HG03280 (cell line): ENCODE data around the gene PLEKHG5.
"Not testable (repeated sequence)": the region's sequence is repeated elsewhere in the genome, so short reads cannot be mapped to it uniquely, and the experiment has no call there.

ENCODE experiments used
- ATAC-seq: cut with Tn5 transposase; IDR thresholded peaks from one replicate; pipeline ENCODE4 v1.9.1; 2021; ENCODE audit warnings: mild to moderate bottlenecking, moderate library complexity; ENCODE audit not compliant: unreplicated experiment

PLEKHG5 gene

DNA sequence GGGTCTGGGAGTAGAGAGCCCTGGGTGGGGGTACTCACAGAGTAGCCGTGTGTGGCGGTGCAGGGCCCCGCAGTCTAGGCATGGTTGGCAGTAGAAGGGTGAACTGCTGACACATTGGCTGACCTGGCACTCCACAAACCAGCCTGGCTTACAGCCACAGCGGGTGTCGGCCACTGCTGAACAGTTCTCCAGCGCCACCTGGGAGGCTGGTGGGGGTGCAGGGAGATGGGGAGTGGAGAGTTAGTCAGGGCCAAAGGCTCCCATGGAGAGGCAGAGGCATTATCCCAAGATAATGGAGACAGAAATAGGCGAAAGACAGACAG lies 27.0 kb downstream of the PLEKHG5 start:
- no peak for ATAC-seq

DNA sequence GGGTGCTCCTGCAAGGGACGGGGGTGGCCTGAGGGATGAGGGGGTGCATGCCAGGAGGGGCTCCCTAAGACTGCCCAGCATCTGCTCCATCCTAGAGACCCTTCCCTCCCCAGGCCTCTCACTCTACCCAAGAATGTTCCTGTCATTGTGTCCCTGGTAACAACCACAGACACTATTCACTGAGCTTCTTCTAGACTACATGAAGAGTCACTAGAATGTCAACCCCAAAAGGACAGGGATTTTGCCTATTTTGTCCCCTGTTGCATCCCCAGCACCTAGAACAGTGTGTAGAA lies 28.4 kb downstream of the PLEKHG5 start:
- no peak for ATAC-seq

DNA sequence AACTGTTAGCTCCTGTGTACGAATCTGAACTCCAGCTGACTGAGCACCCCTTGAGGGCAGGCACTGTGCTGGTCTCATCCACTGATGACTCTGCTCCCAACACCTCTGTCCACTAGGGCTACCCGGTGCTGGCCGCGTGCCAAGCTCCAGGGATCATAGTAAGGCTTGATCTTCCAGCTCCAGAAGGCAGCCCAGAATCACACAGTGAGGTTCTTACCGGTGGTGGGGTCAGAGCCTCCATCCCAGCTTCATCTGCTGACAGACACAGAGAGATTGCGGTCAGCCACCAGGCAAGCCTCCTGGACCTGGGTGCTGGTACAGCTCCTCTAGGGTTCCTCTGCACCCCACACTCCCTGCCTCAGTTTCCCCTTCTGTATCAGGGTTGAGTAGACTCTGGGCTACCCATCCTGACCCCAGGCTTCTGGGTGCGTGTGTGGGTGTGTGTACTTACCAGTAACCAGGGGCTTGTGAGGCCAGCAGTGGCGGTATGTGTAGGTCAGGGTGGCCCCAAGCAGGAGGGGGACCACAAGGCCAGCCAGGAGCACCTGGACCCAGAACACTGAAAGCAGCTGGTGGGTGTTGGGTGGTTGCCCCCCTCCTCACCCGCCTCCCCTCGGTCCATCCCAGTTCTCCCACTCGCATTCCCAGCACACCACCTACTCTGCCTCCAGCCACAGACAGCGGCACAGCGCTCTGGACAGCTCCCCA lies 28.9 kb downstream of the PLEKHG5 start:
- ATAC-seq: no peak

GRCh38 chr1:6461538-6462411 lies 29.7 kb downstream of the PLEKHG5 start:
- no peak for ATAC-seq

DNA sequence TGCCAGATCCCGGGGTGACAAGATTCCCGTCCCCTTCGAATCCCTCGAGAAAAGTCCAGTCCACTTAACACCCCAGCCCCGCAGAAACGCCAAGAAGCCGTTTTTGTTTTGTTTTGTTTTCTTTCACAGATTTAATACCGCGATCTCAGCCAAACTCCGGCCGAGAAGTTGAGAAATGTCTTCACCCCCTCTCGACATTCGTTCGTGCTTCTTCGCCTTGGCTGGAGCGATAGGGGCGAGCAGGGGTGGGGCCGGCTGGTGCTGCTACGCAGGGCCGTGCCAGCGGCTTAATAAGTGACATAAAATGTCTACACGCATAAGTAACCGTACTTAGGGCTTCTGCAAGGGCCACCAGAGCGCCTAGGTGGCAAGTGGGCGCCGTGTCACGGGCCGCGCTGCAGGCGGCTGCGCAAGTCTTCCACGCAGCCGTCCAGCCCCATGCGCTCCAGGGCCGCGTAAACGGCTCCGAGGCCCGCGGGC lies 30.4 kb downstream of the PLEKHG5 start:
- ATAC-seq: no peak

- ATAC-seq: no peak
Observed at GRCh38 chr1:6460301-6461050, 31.0 kb downstream of the PLEKHG5 start.

DNA sequence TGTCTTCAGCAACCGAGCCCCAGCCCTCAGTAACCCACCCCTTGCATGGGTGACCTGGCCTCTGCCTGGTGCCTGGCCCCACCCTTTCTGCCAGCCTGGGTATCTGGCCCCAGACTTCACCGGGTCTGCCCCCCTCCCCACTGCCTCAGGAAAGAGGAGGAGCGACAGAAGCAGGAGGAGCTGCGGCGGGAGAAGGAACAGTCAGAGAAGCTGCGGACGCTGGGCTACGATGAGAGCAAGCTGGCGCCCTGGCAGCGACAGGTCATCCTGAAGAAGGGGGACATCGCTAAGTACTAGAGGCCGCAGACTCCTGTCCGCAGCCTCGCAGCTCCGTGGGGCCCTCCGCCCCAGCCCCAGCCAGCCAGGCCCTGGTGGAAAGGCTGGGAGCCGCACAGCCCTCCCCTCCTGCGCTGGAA lies 31.6 kb downstream of the PLEKHG5 start:
- ATAC-seq: no peak

DNA sequence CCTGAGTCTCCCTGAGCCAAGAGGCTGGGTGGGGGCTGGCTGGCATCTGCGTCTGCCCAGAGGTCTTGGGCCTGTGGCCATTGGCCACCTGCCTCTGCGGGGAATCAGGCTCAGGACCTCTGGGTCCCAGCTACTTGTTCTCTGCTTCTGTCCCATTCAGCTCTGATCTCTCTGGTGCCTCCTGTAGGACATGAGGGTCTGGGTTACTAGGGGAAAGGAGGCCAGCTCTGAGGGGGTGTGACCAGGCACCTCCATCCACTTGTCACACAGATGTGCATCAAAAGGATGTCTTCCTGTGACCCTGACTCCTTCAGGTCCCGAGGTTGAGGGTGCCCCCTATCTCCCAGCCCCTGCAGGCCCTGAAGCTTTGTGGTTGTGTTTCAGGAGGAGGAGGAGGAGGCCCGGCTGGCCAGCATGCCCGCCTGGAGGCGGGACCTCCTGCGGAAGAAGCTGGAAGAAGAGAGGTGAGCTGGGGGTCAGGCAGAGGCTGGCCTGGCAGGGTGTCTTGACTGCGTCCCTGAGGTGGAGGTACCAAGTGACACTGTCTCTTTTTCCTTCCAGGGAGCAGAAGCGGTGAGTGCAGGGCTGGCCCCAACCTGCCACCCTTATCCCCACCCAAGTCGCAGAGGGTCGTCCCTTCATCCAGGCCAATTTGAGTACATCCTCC lies 34.5 kb downstream of the PLEKHG5 start:
- ATAC-seq: no peak

DNA sequence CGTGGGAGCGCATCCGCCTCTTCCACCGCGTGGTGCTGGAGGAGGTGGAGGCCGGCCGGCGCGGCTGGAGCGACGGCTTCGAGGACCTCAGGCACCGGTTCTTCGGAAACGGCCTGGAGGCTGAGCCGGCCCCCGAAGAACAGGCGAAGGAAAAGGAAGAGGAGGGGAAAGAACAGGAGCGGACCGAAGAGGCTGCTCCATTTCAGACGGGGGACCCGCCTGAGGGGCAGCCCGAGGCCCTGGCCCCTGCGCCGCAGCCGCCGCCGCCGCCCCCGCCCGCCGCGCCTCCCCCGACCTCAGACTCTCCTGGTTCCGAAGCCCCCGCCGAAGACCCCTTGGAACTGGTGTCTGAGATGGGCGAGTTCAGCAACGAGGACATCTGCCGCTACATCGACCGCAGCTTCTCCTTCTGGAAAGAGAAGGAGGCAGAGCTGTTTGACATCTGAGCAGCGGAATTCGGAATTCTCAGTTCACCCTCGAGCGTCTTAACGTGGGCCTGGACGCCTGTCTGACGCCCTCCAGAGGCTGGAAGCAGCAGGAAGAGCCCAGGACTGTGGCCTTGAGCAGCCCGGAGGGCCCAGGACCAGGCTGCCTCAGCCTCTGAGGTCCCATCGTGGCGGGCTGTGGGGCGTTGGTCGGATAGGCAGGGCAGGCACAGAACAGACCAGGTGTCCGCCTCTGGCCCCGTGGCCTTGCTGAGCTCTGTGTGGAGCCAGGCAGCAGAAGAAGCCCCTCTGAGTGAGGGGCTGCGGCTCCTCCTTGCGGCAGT lies 35.5 kb downstream of the PLEKHG5 start:
- ATAC-seq: not testable (repeated sequence)

DNA sequence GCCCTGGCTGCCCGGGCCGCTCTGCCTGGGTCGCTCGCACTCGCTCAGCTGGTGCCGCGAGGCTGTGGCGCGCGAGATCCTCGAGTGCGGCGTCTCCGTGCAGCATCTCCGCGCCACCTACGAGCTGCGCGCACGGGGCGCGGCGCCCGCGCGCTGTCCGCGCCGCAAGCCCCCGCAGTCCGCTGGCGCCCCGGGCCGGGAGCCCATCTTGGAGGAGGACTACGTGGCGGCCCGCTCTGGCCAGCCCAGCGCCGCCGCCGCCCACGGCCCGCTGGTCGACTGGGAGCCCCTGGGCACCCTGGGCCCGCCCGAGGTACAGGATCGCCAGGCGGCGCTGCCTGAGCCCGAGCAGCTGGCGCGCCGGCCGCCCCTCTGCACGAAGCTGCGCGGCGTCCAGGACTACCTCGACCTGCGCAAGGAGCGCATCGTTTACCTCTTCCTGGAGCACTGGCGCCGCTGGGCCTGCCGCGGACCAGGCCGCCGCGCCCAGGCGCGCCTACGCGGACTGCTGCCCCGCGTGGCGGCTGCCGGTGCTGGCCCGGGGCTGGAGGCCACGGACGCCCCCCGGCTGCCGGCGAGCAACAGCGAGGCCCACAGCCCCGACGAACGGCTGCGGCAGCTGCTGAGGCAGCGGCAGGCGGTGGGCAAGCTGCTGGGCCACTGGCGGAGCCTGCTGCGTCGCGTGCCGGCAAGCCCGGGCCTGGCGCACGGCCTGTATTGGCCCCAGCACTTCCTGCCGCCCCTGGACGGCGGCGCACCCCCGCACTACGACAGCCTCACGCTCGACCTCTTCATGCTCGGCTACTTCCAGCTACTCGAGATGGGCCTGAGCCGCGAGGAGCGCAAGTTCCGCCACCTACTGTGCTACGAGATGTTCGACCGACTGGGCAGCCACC lies 36.4 kb downstream of the PLEKHG5 start:
- no peak for ATAC-seq

GRCh38 chr1:6453895-6454855 lies 37.3 kb downstream of the PLEKHG5 start:
- ATAC-seq: not testable (repeated sequence)

GRCh38 chr1:6450943-6451373 lies 40.5 kb downstream of the PLEKHG5 start:
- ATAC-seq: no peak

- not testable (repeated sequence) for ATAC-seq
Observed at GRCh38 chr1:6450486-6450885, 41.0 kb downstream of the PLEKHG5 start.

DNA sequence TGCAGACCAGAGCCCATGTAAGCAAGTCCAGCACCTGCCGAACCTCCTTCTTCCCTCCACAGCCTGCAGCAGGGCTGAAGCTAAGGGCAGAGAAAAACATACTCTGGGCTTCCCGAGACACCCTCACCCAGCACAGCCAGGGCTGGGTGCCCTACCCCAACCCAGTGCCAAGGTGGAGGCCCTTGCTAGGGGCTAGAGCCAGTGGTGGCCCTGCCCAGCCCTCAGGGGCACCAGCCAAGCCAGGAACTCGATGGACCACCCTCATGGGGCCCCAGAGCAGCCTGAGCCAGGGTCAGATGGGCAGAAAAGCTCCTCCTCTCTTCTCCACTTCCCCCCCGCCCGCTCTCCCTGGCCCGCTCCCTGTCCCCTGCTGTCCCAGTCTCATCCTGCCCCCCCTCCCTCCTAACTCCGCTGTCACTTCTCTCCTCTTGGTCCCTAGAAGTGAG lies 41.4 kb downstream of the PLEKHG5 start:
- ATAC-seq: no peak

DNA sequence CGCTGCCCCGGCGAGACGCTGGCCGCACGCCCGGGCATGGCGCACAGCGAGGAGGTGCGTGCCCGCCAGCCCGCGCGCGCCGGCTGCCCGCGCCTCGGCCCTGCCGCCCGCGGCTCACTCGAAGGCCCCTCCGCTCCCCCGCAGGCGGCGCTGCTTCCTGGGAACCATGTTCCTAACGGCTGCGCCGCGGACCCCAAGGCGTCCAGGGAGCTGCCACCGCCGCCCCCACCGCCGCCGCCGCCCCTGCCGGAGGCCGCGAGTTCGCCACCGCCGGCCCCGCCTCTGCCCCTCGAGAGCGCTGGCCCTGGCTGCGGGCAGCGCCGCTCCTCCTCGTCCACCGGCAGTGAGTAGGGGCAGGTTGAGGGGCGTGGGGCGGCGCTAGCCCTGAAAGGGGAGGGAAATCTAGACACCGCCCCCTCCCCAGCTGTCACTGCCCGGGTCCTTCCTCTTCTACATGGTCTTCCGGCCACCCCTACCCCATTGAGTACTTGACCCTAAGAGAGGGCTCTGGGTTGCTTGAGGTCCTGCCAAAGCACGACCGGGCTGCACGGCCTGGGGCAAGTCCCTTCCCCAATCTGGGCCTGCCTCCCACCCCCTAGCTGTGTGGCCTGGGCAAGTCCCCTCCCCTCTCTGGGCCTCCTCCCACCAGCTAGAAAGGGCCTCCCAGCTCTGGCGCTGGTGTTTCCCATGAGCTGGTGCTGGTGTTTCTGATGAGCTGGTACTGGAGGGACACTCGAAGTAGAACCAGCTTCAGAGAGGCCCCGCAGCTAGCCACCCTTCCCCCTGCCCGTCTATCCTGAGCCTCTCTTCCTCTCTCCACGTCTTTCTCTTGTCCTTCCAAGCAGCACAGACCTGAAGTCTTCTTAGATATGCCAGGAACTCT lies 42.5 kb downstream of the PLEKHG5 start:
- ATAC-seq: no peak

DNA sequence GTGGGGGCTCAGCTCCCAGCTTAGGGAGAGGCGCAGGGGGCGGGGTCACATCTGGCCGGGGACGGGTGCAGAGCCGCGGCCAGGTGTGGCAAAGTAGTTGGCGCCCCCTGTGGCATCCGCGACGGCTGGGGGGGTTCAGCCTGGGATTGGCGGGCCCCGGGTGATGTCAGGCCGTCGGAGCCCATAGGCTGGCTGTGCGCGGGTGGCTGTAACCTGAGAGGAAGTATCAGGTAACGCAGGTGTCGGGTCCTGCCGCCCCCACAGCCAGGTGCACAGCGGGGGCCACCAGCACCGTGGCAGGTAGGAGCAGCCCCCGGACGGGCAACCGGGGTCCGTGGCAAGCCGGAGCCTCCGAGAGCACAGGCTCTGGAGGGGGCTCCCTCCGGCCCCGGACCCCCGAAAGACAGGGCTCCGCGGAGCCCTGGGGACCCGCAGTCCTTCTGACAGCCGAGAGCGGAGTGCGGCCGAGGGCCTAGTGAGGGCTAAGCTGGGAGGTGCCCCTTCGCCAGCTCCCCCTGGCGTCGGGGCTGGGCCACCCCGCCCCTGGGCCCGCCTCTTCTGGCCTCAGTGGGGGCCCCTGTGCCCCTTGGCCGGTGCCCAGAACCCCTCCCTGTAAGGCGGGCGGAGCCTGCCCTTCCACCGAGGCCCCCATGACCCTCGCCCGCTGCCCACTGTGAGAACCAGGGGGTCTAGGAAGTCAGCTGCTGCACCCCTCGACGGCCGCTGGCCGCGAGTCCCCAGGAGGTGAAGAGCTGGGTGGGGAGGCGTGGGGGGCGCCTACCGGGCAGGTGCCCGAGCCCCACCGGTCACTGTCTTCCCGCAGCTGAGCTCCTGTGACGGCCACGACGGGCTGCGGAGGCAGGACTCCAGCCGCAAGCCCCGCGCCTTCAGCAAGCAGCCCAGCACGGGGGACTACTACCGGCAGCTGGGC lies 43.4 kb downstream of the PLEKHG5 start:
- ATAC-seq: no peak
